ENCODE measurements around the gene GBE1.

- TF ChIP-seq GATA2 (IDR thresholded peaks at IDR 0.05; ENCODE audit: low read depth, low read length) = no peak
- no peak for TF ChIP-seq GATA3 (IDR thresholded peaks at IDR 0.05; ENCODE audit: low read depth, low read length)
Measured at GRCh38 chr3:81484520-81484919, 276.9 kb downstream of the GBE1 start.

All from SH-SY5Y (cell line).